NK-92 (cell line): ENCODE results near the gene IFI27L1.

Source experiments
- DNase-seq: peaks from one replicate; lab custom pipeline; 2025; ENCODE audit not compliant: unreplicated experiment; lab: John Stamatoyannopoulos, UW

IFI27L1 gene

DNA sequence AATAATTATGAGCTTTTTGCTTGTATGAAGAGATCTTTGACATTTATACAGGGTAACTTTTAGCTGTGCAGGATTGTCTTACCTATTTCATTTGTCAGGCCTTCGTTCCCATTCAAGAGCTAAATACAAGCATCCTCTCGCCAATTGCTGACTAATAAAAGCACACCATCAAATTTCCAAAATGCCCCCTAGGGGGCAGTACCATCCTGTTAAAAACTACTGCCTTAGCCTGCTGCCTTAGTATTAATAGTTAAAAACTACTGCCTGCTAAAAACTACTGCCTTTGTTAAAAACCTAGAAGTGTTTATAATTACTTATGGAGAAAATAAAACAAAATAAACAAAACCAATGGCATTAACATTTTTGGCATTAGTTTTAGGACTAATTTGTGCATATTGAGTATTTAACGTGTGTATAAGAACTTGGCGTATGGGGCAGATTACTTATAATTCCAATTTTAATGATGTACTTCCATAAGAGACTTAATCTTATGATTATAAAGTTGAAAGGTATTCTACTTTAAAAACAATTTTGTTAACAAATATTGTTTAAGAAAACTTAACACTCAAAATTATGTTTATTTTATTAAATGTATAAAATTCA lies 51.3 kb downstream of the IFI27L1 start:
- no peak for DNase-seq

DNA sequence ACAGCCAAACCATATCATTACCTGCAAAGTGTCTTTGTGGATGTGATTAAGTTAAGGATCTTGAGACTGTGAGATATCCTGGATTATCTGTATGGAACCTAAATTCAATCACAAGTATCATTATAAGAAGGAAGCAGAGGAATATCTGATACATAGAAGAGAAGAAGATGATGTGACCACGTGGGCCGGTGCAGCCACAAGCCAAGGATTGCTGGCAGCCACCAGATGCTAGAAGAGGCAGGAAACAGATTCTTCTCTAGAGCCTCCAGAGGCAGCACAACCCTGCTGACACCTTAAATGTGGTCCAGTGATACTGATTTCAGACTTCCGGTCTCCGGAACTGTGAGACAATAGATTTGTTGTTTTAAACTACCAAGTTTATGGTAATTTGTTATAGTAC lies 54.4 kb downstream of the IFI27L1 start:
- DNase-seq = no peak

DNA sequence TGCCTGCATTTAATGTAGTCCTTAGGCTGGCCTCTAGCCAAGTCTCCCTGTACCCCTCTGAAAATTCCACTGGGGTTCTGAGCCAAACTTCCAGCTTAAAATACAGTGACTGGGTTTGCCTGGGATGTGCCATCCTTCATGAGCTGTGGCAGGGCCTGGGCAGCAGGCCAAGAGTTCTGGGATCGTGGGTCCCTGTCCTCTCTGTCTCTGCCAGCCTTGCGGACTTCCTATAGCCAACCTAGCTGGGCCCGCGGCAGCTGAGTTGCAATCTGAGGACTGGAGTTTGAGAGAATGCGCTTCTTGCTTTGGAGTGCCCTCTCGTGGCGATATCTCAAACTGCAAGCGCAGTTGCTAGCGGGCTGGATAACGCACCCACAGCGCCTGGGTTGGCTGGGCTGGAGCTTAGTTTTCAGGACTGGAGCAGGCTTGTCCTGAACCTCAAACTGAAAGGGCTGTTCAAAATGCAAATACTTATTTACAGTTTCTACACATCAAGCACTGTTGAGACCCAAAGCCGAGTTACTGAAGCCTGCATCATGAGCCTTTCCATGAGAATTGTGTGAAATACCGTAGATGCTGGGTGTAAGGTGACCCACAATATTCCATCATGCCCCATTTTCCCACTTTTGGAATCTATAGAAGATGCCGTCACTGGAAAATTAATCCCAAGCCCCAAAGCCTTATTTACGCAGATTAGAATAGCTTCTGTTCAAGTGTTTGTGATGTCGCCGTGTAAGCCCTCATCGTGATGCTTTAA lies 55.6 kb downstream of the IFI27L1 start:
- DNase-seq = no peak

DNA sequence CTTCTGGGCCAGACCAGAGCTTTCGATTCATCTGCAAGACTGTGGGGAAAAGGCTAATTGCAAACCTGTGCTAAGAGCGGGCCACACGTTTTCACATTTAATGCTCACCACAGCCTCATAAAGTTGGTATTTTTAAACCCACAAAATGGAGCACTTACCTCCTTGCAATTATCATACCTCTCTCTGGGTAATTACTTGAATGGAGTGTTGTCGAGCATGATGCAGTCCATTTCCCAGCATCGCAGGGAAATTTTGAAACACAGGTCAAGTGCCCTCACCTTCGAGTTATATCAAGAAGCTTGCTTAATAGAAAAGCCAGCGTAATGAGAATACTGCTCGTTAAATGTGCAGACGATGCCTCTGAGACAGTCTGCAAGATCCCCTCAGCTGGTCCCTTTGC lies 57.1 kb downstream of the IFI27L1 start:
- no peak for DNase-seq

DNA sequence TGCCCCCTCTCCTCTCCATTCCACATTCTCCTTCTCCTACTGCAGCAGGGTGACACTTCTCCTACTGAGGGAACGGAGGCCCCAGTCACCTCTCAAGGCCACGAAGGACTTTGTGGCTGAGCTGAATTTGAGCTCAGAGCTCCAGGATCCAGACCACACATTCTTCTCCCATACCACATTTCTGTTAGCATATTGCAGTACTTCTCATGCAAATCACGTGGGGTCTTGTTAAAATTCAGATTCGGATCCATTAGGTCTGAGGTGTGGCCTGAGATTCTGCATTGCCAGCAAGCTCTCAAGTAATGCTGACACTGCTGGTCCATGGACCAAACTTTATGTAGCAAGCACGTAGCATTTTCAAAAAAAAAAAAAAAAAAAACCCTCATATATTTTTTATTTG lies 57.9 kb downstream of the IFI27L1 start:
- no peak for DNase-seq

DNA sequence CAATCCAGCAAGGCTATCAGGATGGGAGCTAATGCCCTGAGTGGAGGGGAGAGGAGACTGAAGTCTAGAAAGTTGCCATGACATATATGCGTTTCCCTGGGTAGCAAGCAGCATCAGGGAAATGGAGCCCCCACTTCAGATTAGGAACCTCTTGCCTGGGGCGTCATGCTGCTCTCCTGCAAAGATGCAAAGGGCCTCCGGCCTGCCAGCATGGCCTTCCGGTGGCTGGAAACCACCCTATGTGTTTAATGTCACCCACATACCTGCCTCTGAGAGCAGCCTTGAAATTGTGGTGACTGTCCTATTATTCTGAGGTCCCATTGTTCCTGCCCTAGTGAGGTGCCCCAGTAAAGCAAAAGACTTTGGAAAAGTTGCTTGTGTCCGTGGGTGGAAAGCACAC lies 58.3 kb downstream of the IFI27L1 start:
- DNase-seq = no peak

DNA sequence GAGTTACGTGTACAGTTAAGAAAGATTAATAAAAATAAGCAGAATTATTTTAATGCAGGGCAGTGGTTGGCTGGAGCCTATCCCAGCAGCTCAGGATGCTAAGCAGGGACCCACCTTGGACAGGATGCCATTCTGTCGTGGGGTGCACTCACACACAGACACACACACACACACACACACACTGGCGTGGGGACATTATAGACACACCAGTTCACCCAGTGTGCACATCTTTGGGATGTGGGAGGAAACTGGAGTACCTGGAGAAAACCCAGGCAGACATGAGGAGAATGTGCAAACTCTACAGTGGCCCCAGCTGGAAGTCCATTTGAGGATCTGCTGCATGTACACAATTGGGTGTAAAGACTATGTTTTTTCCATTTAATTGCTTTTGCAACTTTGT lies 61.1 kb downstream of the IFI27L1 start:
- no peak for DNase-seq

DNA sequence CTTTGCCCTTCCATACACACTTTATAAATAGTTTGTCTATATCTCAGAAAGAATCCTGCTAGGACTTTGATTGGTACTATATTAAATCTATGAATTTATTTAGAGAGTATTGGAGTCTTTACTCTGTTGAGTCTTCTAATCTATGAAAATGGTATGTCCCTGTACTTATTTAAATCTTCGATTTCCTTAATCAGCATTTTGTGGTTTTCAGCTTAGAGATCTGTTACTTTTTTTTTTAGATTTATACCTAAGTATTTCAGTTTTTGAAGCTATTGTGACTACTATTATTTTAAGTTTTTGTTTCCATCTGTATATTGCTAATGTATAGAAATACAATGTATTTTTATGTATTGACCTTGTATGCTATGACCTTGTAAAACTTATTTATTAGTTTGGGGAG lies 61.7 kb downstream of the IFI27L1 start:
- DNase-seq = no peak

DNA sequence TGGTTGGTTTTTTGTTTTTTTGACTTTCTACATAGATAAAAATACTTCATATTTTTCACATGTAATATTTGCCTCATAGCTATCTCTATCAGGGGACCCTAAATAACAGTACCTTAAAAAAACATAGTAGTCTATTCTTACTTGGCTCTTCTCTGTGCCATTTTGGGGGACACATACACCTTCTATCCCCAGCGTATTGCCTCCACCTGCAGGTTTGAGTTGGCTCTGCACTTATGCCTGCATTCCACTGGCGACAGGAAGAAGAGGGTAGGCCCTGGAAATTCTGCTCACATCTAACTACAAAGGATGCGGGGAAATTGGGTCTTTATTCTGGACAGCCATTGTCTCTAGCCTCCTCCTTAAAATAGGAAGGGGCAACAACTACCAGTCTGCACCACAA lies 62.1 kb downstream of the IFI27L1 start:
- no peak for DNase-seq

DNA sequence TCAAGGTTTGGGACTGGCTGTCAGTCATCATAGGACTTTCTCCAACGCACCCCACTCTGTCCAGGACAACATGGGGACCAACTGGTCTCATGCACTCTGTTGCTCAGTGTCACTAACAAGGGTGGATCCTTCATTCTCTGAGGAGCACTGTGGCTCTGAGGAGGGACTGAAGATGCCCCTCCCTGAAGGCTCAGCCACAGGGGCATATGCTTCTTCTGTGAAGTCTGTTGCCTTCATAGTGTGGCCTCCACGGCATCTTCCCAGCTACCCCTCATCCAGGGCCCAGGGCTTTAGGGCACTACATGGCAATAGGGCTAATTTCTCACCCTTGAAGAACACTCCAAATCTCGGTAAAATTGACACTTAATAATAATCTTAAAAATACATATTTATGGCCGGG lies 62.6 kb downstream of the IFI27L1 start:
- DNase-seq = no peak

DNA sequence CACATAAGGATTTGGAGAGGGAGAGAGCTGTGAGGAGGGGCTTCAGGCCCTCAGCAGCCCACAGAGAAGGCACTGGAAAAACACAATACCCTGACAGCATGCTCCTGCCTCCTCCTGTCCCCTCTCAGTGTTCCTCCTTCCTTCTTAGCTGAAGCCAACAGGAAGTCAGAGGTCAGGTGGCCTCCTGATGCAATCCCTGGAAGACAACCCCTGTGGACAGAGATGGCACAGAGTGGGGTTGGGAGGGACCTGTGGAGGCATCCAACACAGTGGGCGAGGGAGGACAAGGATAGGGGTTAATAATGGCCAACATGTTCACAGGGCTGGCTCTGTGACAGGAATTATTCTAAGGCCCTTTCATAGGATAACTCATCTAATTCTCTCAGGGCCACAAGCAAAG lies 63.7 kb downstream of the IFI27L1 start:
- DNase-seq = no peak

DNA sequence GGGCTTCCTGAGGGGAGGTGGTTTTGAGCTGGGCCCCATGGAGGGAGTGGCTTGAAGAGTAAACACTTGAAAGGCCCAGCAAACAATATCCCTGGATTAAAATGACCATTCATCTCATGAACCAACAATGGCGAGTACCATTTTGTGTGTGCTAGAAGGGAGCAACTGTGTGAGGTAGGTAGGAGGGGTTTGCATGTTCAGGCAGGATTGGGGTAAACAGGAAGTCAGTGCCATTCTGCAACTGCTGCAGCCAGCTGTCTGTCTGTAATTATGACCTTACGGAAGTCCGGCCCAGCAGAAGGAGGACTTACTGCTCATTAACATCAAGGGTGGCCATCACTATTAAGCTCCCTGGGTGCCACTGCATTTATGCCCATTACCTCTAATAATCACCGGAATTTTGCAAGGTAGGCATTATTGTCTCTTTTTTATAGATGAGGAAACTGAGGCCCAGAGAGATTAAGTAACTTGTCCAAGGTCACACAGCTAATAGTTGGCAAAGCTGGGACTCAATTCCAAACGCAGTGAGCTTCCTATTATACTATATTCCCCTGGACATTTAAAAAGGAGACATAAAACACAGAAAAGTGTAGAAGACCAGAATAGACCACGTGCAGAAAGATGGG lies 64.9 kb downstream of the IFI27L1 start:
- no peak for DNase-seq
